ENCODE measurements around the gene CATSPERD. TPM values are rescaled to one million over a fixed set of nuclear protein-coding genes. Genes with fewer than 3 reads are reported as not detected.

Gene CATSPERD
- total and polyA plus RNA-seq, 9 donors, result 0.67 to 4.5 TPM; not detected in 7

DNA sequence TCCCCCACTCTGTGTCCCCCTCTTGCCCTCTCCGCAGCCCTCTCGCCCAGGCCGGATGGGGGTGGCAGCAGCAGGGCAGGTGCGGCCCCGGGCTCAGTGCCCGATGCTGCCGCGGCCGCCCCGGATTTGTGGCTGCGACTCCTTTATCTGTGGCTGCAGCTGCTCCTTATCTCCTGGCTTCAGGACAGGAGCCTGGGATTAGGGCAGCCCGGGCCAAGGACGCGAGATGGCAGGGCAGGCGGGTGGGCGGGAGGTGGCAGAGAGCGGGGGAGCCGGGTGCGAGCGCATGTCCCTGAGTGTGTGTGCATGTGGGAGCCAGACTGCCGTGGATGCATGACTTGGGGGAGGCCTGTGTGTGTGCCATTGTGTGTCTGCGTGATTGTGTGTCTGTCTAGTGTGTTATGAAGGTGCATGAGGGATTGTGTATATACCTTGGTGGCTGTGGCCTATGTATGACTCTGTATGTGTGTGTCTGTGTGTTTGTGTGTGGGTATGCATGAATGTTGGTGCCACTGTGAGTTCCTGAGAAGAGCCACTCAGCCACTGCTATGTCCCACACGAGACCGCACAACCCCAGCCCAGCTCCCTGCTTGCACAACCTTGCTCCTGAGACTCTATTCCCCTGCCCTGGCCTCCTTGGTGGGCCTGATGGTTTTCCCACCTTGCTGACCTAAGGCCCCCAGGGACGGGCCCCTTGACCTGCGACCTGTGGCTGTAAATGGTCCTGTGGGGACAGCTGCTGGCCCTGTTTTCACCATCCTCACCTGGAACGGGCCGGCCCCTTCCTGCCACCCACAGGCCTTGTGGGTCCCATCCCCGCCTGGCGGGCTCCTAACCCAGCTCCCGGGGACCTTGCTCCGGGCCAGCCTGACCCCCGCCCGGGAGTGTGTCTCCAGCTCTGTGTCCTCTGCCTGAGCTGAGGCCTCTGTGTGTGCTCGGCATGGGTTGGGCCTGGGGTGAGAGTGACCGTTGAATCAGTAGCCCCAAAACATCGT, 79.1 kb downstream of the CATSPERD start:
- H3K27ac ChIP-seq, result no peak overlapping the region
- intact Hi-C loops (cut with DNase I), result loop anchor here in 2 of 4 donors (5.0 to 10.0 kb wide), 2 partner anchors 93 to 95 kb away; no protein-coding TSS in a partner anchor
- WGBS, 3 donors, result 36 to 42% (median 36%) methylated on average over 37 of the region's 37 CpGs
- no peaks in the 10 kb centered on the region for H3K36me3 ChIP-seq
- no peak overlapping the region for H3K4me3 ChIP-seq
- no peak for TF ChIP-seq POLR2A (IDR thresholded peaks at IDR 0.05)
- TF ChIP-seq, protein P1, sequence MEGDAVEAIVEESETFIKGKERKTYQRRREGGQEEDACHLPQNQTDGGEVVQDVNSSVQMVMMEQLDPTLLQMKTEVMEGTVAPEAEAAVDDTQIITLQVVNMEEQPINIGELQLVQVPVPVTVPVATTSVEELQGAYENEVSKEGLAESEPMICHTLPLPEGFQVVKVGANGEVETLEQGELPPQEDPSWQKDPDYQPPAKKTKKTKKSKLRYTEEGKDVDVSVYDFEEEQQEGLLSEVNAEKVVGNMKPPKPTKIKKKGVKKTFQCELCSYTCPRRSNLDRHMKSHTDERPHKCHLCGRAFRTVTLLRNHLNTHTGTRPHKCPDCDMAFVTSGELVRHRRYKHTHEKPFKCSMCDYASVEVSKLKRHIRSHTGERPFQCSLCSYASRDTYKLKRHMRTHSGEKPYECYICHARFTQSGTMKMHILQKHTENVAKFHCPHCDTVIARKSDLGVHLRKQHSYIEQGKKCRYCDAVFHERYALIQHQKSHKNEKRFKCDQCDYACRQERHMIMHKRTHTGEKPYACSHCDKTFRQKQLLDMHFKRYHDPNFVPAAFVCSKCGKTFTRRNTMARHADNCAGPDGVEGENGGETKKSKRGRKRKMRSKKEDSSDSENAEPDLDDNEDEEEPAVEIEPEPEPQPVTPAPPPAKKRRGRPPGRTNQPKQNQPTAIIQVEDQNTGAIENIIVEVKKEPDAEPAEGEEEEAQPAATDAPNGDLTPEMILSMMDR (IDR thresholded peaks at IDR 0.05), result no peak
- TF ChIP-seq EP300 (IDR thresholded peaks at IDR 0.05), result no peak
- H3K27me3 ChIP-seq, result no peaks in the 10 kb centered on the region
- no peaks in the 10 kb centered on the region for H3K9me3 ChIP-seq
- H3K4me1 ChIP-seq (ENCODE audit: insufficient read depth), result peaks cover 8% of the 10 kb centered on the region
- DNase-seq, result peak in 3 of 5 donors; percentile 22 to 51 (median 26)

DNA sequence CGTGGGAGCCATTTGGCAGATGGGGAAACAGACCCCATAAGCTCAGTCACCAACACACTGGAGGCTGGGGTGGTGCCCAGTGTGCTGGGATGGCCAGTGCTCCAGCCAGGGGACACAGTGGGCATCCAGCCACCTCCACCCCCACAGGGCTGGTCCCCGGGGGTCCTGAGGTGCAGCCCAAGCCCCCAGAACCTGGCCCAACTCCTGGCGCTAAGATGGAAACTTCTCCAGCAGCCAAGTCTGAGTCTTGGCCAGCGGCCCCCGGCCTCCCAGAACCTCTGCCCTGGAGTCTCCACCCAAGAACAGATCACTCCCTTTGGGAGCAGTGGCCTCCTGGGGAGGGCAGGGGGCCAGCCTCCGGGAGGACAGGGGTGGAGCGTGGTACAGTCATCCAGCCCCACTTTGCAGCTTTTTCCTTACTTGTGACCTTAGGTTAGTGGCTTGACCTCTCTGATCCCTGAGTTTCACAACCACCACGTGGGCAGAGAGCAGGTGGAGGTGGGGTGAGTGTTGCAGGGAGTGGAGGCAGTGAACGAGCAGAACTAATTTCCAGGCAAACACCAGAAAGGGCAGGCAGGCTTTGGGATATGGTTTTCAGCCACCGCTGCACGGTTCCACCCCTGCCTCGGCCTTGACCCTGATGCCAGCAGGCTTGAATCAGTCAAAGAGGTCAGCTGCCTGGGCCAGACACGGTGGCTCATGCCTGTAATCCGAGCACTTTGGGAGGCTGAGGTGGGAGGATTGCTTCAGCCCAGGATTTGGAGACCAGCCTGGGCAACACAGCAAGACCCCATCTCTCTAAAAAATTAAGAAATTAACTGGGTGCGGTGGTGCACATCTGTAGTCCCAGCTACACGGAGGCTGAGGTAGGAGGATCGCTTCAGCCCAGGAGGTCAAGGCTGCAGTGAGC, 80.2 kb downstream of the CATSPERD start:
- H3K27me3 ChIP-seq, result no peaks in the 10 kb centered on the region
- intact Hi-C loops (cut with DNase I), result loop anchor here in 2 of 4 donors (5.0 to 10.0 kb wide), 2 partner anchors 92 to 94 kb away; no protein-coding TSS in a partner anchor
- TF ChIP-seq POLR2A (IDR thresholded peaks at IDR 0.05) (no peak), EP300 (IDR thresholded peaks at IDR 0.05) (no peak)
- TF ChIP-seq, protein P1 (IDR thresholded peaks at IDR 0.05), result no peak
- no peak for DNase-seq
- H3K4me1 ChIP-seq (ENCODE audit: insufficient read depth), result peaks cover 8% of the 10 kb centered on the region
- 59 to 62% (median 59%) methylated on average over 17 of the region's 17 CpGs for WGBS, 3 donors
- H3K4me3 ChIP-seq, result no peak overlapping the region
- no peak overlapping the region for H3K27ac ChIP-seq
- H3K9me3 ChIP-seq, result no peaks in the 10 kb centered on the region
- no peaks in the 10 kb centered on the region for H3K36me3 ChIP-seq

DNA sequence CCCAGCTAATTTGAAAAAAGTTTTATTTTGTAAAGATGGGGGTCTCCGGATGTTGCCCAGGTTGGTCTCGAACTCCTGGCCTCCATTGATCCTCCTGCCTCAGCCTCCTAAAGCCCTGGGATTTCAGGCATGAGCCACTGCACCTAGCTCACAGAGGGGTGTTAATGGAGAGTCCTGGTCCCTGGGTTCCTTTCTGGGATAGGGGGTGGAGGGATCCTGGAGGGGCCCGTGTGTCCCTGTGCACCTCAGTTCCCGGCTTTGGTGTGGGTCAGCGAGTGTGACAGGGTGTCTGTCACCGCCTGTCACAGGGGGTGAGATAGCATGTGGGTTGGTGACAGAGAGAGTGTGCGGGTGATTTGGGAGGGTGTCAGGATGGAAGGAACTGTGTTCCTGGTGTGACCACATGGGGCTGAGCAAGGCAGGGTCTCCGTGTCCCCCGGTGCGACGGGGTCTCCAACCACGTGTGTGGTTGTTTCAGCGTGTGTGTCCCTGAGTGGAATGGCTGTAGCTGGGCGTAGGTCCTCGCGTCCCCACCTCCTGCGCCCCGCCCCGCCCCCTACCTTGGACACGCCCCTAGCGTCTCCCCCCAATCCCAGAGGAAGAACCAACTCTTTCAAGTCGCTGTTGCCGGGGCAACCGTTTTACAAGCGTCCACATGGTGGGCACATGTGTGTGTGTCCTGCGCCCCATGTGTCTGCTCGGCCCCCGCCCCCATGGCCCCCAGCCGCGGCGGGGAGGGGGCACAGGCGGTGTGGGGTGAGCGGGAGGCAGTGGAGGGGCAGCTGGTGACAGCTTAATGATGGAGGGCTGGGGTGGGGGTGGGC, 81.6 kb downstream of the CATSPERD start:
- Histone ChIP-seq H3K27me3 (no peaks in the 10 kb centered on the region), H3K4me1 (ENCODE audit: insufficient read depth) (peaks cover 8% of the 10 kb centered on the region), H3K4me3 (no peak overlapping the region), H3K27ac (no peak overlapping the region), H3K36me3 (no peaks in the 10 kb centered on the region), H3K9me3 (no peaks in the 10 kb centered on the region)
- TF ChIP-seq EP300 (IDR thresholded peaks at IDR 0.05) (no peak), POLR2A (IDR thresholded peaks at IDR 0.05) (no peak)
- TF ChIP-seq, protein P1 (IDR thresholded peaks at IDR 0.05), result no peak
- intact Hi-C loops (cut with DNase I), result loop anchor here in 2 of 4 donors (5.0 to 10.0 kb wide), 2 partner anchors 90 to 93 kb away; no protein-coding TSS in a partner anchor
- no peak for DNase-seq
- 11 to 13% (median 12%) methylated on average over 32 to 33 of the region's 33 CpGs for WGBS, 3 donors

All from ovary (tissue), 9 donors.